CD4-positive, alpha-beta T cell treated with Interferon alpha-2 for 1 hour (primary cell): ENCODE results near the gene FUT6.
A peak's percentile ranks its signal among the peaks of the same experiment; 100 is the strongest.

Experiments
- DNase-seq, 2 donors: peaks; one replicate each; pipeline ENCODE4 v3.0.0-alpha.2; 2020 to 2022

The FUT6 gene

GRCh38 chr19:5827891-5828660, 11.4 kb downstream of the FUT6 start:
- DNase-seq: peak; percentile 93 to 94

- no peak for DNase-seq
These were observed 12.1 kb downstream of the FUT6 start for GRCh38 chr19:5827342-5827890.

GRCh38 chr19:5826531-5827341, 12.8 kb downstream of the FUT6 start:
- DNase-seq: peak; percentile 10 to 30

- DNase-seq: no peak
These were observed 14.3 kb downstream of the FUT6 start for GRCh38 chr19:5825178-5825577.

GRCh38 chr19:5824751-5825150, 14.8 kb downstream of the FUT6 start:
- DNase-seq: no peak

- DNase-seq: no peak
These were observed 15.8 kb downstream of the FUT6 start for GRCh38 chr19:5823579-5824281.

- no peak for DNase-seq
These were observed 17.2 kb downstream of the FUT6 start for GRCh38 chr19:5822181-5822844.

GRCh38 chr19:5821521-5822180, 17.9 kb downstream of the FUT6 start:
- DNase-seq: no peak

GRCh38 chr19:5820785-5821184, 18.7 kb downstream of the FUT6 start:
- no peak for DNase-seq

GRCh38 chr19:5818594-5818993, 20.9 kb downstream of the FUT6 start:
- no peak for DNase-seq

- DNase-seq: no peak
These were observed 22.3 kb downstream of the FUT6 start for GRCh38 chr19:5817218-5817617.

GRCh38 chr19:5814852-5815246, 24.7 kb downstream of the FUT6 start:
- no peak for DNase-seq

- no peak for DNase-seq
These were observed 25.2 kb downstream of the FUT6 start for GRCh38 chr19:5814123-5814851.

- no peak for DNase-seq
These were observed 28.4 kb downstream of the FUT6 start for GRCh38 chr19:5811117-5811516.

- no peak for DNase-seq
These were observed 30.0 kb downstream of the FUT6 start for GRCh38 chr19:5809469-5809868.

GRCh38 chr19:5809053-5809452, 30.4 kb downstream of the FUT6 start:
- DNase-seq: no peak

GRCh38 chr19:5808120-5808816, 31.2 kb downstream of the FUT6 start:
- DNase-seq: no peak

- DNase-seq: no peak
These were observed 32.6 kb downstream of the FUT6 start for GRCh38 chr19:5806905-5807304.

GRCh38 chr19:5806133-5806489, 33.4 kb downstream of the FUT6 start:
- DNase-seq: no peak

GRCh38 chr19:5805462-5806132, 33.9 kb downstream of the FUT6 start:
- peak; percentile 48 to 61 for DNase-seq
